ENCODE data around the gene ACAA1.

ACAA1 gene

DNA sequence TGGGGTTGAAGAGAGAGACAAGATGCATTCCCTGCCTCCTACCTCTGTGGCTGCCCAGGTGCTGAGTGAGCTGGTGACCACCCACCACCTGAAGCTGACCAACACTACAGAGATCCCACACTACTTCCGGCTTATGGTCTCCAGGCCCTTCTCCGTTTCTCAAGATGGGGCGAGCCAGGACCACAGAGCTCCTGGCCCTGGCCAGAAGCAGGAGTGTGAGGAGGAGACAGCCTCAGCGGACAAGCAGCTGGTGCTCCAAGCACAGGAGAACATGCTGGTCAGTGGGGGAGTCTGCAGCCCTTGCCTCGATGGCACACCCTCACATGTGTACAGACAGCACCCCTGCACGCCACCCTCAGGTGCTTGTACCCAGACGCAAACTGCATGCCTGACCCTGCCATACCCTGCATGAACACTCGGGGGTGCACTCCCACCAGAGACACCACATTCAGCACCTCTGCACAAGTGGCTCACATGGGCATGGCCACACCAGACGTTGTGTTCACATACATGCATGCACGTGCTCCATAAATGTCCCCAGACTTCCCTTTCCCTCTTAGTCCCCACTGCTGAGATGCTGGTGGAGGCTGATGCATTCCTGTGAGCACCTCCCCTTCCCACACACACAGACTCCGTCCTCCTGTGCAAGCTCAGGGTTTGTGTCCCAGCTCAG is 19.0 kb downstream of the ACAA1 start:
- DNase-seq, result peak; percentile 29

GRCh38 chr3:38117163-38117716 is 19.7 kb downstream of the ACAA1 start:
- DNase-seq, result no peak

DNA sequence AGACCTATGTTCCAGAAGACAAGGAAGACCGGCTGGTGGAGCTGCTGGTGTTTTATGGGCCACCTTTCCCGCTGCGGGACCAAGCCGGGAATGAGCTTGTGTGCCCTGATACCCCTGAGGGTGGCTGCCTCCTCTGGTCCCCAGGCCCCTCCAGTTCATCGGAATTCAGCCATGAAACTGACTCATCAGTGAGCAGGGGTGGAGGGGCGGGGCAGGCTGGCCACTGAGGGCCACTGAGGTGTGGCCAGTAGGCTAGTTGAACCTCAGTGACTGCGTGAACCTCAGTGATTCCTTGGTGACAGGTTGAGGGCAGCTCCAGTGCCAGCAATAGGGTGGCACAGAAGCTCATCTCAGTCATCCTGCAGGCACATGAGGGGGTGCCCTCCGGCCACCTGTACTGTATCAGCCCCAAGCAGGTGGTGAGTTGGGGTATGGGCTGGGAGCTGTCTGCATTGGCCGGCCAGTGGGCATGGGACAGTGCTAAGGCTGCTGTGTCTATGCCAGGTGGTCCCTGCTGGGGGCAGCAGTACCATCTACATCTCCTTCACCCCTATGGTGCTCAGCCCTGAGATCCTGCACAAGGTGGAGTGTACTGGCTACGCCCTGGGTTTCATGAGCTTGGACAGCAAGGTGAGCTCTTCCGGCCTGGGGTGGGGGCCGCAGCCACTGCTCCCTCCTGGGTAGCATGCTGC is 20.3 kb downstream of the ACAA1 start:
- no peak for DNase-seq

DNA sequence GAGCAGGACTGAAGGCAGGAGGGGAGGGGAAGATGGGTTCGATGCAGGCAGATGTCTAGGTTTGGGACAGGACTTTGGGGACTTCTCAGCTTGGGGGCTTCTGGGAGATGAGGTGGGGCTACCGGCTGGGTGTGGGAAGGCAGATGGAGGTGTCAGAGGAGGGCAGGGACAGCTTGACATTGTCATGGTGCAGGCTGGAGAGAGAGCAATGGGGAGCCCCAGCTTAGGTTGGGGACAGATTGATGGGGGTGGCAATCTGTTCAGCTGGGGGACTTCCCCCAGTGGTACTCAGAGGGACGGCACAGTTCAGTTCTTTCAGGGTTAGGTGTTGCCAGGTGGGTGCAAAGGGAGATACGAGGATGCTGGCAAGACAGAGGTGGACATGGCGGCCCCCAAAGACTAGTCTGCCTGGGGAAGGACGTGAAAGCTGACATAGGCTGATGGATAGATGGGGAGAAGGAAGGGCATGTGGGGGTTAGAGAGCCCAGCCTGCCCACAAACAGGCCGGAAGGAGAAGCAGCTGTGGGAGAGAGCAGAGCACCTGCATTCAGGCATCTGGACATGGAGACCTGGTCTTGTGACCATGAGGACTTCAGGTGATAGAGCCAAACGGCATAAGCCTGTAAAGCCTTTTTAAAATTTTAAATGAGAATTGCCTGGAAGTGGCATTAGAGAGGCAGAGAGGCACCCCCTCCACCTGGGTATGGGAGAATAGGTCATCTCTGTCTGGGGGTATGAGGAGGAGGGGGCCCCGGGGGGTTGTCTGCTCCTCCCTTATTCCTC is 21.1 kb downstream of the ACAA1 start:
- DNase-seq, result no peak

DNA sequence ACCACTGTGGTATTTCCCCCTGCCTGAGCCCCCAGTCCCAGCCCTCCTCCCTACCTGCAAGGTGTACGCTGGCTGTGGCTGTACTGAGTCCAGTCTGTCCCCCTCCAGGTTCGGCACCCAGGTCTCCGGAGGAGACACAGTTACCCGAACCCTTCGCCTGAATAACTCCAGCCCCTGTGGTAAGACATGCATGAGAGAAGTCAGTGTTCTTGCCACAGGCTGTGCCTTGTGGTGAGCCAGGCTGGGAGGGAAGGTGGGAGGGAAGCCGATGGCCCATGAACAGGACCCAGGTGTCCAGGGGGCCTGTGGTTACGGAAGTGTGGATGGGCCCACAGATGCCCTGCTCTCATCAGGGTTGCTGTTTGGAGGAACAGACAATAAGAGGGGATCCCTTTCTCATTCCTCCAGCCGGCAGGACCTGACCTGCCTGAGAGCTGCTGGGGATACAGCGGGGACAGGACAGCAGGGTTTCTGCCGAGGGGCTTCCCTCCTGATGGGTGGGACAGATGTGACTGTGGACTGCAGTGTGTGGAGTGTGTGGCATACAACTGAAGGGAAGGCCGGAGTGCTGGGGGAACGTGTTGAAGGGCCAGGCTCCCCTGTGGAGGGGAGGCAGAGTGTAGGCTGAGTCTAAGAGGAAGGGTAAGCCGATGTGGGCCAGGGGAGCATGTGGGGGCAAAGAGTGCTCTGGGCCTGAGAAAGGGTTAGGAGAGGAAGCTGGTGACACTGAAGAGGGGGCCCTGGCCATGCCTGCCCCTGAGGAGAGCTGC is 21.9 kb downstream of the ACAA1 start:
- no peak for DNase-seq

- no peak for DNase-seq
These were observed 22.7 kb downstream of the ACAA1 start for GRCh38 chr3:38114052-38114874.

- DNase-seq, result no peak
These were observed 24.6 kb downstream of the ACAA1 start for GRCh38 chr3:38112378-38112761.

- no peak for DNase-seq
These were observed 25.1 kb downstream of the ACAA1 start for GRCh38 chr3:38111696-38112377.

GRCh38 chr3:38111201-38111600 is 25.7 kb downstream of the ACAA1 start:
- no peak for DNase-seq

DNA sequence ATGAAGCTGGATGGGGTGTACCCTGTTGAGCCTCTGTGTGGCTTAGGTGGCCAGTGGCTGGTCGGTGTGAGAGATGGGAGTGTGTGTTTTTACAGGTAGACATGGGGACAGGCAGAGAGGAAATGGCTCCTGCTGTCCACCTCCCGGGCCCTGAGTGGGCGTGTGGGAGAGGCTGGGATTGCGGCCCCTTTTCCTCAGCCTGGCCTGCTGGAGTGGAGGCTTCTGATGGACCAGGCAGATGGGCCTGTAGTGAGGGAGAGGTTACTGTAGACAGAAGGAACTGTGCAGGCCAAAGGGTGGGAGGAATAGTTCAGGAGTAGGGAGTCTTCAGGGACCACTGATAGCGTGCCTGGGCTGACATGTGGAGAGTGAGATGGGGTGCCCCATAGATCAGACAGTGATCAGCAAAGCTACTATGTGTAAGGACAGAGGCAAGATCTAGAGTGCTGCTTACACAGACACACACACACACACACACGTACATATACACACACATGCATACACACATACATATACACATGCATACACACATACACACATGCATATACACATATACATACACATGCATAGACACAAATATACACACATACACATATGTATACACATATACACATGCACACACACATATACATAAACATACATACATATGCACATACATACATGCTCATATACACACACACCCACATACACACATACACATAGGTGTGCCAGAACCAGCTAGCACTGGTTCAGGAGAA is 26.4 kb downstream of the ACAA1 start:
- DNase-seq, result no peak

DNA sequence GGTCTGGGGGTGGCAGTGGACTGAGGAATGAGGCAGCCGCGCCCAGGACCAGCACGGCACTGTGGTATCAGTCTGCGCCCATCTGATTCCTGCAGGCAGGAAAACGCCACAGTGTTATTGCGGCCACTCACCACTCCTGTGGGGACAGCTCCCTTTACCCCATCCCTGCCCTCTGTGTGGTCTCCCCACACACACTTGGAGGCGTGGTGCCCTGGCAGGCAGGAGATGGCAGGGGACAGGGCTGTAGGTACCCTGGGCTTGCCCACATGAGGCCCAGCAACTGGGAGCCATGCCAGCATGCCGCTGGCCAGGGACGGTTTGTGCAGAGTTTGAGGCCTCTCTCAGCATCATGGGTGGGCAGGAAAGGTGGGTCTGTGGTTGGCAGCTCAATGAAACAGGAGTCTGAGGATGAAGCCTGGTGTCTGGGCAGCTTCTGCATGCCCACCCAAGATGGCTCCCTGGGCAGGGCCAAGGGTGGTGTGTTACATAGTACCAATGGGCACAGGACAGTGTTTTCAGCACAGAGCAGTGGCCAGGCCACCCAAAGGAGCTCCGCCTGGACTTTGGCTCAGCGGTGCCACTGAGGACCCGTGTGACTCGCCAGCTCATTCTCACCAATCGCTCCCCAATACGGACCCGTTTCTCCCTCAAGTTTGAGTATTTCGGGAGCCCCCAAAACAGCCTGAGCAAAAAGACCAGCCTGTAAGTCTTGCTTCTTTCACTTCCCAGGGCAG is 27.2 kb downstream of the ACAA1 start:
- no peak for DNase-seq

- DNase-seq, result no peak
These were observed 28.0 kb downstream of the ACAA1 start for GRCh38 chr3:38108649-38109579.

DNA sequence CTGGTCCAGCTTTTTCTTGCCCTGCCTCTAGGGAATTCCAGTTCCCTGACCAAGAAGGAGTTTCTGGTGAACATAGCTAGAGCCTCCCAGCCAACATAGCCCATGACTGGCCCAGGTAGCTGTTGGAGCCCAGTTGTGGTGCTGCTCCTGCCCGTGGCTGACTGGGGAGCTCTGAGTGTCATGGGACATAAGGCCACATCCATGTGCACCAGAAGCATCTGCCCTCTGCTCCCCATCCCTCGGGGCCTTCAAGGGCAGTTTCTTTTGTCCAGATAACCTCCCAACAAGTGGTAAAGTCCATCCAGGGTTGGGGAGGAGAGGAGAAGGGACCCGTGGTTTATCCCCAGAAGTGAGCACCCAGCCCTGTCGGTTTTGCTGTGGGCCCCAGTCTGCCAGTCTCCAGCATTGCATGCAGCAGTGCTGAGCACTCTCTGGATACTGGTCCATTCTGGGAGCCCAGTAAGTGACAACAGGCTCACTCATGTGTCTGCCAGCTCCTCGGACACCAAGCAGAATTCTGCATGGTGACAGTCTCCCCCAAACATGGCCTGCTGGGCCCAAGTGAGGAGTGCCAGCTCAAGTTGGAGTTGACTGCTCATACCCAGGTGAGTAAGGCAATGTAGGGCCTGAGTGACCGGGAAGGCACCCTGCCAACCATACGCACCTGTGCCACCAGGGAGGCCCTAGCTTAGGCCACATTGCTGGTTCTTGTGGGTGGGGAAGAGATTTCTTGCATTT is 28.8 kb downstream of the ACAA1 start:
- DNase-seq, result no peak

DNA sequence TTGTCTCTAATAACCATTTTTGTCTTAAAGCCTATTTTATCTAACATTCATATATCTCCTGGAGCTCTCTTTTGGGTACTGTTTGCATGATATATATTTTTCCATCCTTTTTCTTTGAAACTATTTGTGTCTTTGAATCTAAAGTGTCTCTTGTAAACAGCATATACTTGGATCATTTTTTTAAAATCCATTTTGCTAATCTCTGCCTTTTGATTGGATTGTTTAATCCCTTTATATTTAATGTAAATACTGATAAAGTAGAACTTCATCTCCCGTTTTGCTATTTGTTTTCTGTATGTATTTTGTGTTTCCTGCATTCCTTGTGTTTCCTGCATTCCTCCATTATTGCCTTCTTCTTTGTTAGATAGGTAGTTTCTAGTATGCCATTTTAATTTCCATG is 31.4 kb downstream of the ACAA1 start:
- DNase-seq, result no peak

DNA sequence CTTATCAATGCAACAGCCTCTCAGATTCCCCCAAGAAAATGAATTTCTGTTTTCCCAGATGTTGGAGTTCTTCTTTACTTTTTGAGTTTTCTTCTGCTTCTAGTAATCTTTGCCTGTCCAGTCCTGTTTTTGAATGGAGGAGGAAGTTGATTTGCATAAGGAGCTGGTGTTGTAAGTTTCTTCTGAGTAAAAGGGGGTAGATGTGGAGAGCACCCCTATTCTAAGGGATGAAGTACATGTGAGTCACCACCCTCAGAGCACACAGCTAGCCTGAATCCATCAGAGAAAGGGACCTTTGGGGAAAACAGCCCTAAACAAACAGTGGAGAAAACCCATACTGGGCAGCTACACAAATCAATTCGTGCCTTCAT is 34.5 kb downstream of the ACAA1 start:
- DNase-seq, result no peak

GRCh38 chr3:38101811-38102443 is 35.0 kb downstream of the ACAA1 start:
- no peak for DNase-seq

GRCh38 chr3:38100498-38100897 is 36.4 kb downstream of the ACAA1 start:
- DNase-seq, result no peak

GRCh38 chr3:38099518-38099917 is 37.4 kb downstream of the ACAA1 start:
- no peak for DNase-seq

Data from NCI-H1105 (cell line).